ENCODE results near the gene IFNAR1.

IFNAR1 gene

DNA sequence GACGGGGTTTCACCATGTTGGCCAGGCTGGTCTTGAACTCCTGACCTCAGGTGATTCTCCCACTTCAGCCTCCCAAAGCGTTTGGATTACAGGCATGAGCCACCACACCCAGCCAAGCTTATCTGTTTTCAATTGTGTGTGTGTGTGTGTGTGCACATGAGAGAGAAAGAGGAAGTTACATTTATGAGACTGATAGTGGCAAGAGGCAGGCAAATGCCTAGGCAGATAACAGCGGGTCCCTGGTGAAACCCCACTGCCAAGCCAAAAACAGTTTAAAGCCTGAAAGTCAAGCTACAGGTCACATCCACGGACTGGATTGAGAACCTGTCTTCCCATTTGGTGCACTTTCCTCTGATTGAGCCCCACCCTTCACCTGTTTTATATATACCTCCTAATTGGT is 43.4 kb downstream of the IFNAR1 start:
- no peak for ATAC-seq
- TF ChIP-seq, protein P1, sequence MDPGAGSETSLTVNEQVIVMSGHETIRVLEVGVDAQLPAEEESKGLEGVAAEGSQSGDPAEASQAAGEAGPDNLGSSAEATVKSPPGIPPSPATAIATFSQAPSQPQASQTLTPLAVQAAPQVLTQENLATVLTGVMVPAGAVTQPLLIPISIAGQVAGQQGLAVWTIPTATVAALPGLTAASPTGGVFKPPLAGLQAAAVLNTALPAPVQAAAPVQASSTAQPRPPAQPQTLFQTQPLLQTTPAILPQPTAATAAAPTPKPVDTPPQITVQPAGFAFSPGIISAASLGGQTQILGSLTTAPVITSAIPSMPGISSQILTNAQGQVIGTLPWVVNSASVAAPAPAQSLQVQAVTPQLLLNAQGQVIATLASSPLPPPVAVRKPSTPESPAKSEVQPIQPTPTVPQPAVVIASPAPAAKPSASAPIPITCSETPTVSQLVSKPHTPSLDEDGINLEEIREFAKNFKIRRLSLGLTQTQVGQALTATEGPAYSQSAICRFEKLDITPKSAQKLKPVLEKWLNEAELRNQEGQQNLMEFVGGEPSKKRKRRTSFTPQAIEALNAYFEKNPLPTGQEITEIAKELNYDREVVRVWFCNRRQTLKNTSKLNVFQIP (CRISPR knock-in tag; IDR thresholded peaks at IDR 0.05; ENCODE audit: borderline replicate concordance, low read depth): no peak
- TF ChIP-seq ESRRG (CRISPR knock-in tag; IDR thresholded peaks at IDR 0.05): no peak
- no peak for TF ChIP-seq ARNTL (CRISPR knock-in tag; IDR thresholded peaks at IDR 0.05; ENCODE audit: borderline replicate concordance, low read depth)
- TF ChIP-seq ZNF70 (CRISPR knock-in tag; IDR thresholded peaks at IDR 0.05): no peak
- TF ChIP-seq, protein P2, sequence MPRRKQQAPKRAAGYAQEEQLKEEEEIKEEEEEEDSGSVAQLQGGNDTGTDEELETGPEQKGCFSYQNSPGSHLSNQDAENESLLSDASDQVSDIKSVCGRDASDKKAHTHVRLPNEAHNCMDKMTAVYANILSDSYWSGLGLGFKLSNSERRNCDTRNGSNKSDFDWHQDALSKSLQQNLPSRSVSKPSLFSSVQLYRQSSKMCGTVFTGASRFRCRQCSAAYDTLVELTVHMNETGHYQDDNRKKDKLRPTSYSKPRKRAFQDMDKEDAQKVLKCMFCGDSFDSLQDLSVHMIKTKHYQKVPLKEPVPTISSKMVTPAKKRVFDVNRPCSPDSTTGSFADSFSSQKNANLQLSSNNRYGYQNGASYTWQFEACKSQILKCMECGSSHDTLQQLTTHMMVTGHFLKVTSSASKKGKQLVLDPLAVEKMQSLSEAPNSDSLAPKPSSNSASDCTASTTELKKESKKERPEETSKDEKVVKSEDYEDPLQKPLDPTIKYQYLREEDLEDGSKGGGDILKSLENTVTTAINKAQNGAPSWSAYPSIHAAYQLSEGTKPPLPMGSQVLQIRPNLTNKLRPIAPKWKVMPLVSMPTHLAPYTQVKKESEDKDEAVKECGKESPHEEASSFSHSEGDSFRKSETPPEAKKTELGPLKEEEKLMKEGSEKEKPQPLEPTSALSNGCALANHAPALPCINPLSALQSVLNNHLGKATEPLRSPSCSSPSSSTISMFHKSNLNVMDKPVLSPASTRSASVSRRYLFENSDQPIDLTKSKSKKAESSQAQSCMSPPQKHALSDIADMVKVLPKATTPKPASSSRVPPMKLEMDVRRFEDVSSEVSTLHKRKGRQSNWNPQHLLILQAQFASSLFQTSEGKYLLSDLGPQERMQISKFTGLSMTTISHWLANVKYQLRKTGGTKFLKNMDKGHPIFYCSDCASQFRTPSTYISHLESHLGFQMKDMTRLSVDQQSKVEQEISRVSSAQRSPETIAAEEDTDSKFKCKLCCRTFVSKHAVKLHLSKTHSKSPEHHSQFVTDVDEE (CRISPR knock-in tag; IDR thresholded peaks at IDR 0.05): no peak
- no peak for TF ChIP-seq OSR1 (CRISPR knock-in tag; IDR thresholded peaks at IDR 0.05)
- TF ChIP-seq RARB (CRISPR knock-in tag; IDR thresholded peaks at IDR 0.05): no peak

DNA sequence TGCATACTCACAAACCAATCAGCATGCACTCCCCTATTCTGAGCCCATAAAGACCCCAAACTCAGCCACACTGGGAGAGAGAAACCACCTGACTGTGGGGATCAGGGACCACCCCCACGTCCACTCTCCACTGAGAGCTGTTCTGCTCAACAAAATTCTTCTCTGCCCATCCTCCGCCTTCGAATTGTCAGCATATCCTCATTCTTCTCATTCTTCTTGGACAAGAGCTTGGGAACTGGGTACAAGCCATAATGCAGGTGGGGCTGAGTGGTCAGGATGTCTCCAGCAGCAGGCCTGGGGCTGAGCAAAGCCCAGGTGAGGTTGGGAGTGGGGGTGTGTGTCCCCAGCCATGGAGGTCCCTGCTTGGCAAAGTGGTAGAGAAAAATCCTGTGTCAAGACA is 43.8 kb downstream of the IFNAR1 start:
- TF ChIP-seq, protein P3, sequence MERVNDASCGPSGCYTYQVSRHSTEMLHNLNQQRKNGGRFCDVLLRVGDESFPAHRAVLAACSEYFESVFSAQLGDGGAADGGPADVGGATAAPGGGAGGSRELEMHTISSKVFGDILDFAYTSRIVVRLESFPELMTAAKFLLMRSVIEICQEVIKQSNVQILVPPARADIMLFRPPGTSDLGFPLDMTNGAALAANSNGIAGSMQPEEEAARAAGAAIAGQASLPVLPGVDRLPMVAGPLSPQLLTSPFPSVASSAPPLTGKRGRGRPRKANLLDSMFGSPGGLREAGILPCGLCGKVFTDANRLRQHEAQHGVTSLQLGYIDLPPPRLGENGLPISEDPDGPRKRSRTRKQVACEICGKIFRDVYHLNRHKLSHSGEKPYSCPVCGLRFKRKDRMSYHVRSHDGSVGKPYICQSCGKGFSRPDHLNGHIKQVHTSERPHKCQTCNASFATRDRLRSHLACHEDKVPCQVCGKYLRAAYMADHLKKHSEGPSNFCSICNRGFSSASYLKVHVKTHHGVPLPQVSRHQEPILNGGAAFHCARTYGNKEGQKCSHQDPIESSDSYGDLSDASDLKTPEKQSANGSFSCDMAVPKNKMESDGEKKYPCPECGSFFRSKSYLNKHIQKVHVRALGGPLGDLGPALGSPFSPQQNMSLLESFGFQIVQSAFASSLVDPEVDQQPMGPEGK (CRISPR knock-in tag; IDR thresholded peaks at IDR 0.05; ENCODE audit: borderline replicate concordance): no peak
- TF ChIP-seq, protein P2 (CRISPR knock-in tag; IDR thresholded peaks at IDR 0.05): no peak
- TF ChIP-seq ZNF8 (CRISPR knock-in tag; IDR thresholded peaks at IDR 0.05): no peak
- no peak for TF ChIP-seq SNAI2 (CRISPR knock-in tag; IDR thresholded peaks at IDR 0.05)
- TF ChIP-seq ESRRG (CRISPR knock-in tag; IDR thresholded peaks at IDR 0.05): no peak
- TF ChIP-seq BACH2 (CRISPR knock-in tag; IDR thresholded peaks at IDR 0.05; ENCODE audit: borderline replicate concordance): no peak
- TF ChIP-seq ZFP30 (CRISPR knock-in tag; IDR thresholded peaks at IDR 0.05): no peak
- TF ChIP-seq PPARA (CRISPR knock-in tag; IDR thresholded peaks at IDR 0.05; ENCODE audit: borderline replicate concordance): no peak
- no peak for TF ChIP-seq TOX (CRISPR knock-in tag; IDR thresholded peaks at IDR 0.05; ENCODE audit: borderline replicate concordance)
- TF ChIP-seq GLIS3 (CRISPR knock-in tag; IDR thresholded peaks at IDR 0.05): no peak
- TF ChIP-seq, protein P4, sequence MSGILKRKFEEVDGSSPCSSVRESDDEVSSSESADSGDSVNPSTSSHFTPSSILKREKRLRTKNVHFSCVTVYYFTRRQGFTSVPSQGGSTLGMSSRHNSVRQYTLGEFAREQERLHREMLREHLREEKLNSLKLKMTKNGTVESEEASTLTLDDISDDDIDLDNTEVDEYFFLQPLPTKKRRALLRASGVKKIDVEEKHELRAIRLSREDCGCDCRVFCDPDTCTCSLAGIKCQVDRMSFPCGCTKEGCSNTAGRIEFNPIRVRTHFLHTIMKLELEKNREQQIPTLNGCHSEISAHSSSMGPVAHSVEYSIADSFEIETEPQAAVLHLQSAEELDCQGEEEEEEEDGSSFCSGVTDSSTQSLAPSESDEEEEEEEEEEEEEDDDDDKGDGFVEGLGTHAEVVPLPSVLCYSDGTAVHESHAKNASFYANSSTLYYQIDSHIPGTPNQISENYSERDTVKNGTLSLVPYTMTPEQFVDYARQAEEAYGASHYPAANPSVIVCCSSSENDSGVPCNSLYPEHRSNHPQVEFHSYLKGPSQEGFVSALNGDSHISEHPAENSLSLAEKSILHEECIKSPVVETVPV (CRISPR knock-in tag; IDR thresholded peaks at IDR 0.05): no peak
- TF ChIP-seq, protein P1 (CRISPR knock-in tag; IDR thresholded peaks at IDR 0.05; ENCODE audit: borderline replicate concordance, low read depth): no peak
- no peak for TF ChIP-seq ARNTL (CRISPR knock-in tag; IDR thresholded peaks at IDR 0.05; ENCODE audit: borderline replicate concordance, low read depth)
- TF ChIP-seq ZC3H10 (CRISPR knock-in tag; IDR thresholded peaks at IDR 0.05): no peak
- TF ChIP-seq ZFP3 (CRISPR knock-in tag; IDR thresholded peaks at IDR 0.05): no peak
- no peak for TF ChIP-seq OSR1 (CRISPR knock-in tag; IDR thresholded peaks at IDR 0.05)
- no peak for TF ChIP-seq TCF4 (CRISPR knock-in tag; IDR thresholded peaks at IDR 0.05; ENCODE audit: borderline replicate concordance)
- TF ChIP-seq, protein P5, sequence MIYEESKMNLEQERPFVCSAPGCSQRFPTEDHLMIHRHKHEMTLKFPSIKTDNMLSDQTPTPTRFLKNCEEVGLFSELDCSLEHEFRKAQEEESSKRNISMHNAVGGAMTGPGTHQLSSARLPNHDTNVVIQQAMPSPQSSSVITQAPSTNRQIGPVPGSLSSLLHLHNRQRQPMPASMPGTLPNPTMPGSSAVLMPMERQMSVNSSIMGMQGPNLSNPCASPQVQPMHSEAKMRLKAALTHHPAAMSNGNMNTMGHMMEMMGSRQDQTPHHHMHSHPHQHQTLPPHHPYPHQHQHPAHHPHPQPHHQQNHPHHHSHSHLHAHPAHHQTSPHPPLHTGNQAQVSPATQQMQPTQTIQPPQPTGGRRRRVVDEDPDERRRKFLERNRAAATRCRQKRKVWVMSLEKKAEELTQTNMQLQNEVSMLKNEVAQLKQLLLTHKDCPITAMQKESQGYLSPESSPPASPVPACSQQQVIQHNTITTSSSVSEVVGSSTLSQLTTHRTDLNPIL (CRISPR knock-in tag; IDR thresholded peaks at IDR 0.05; ENCODE audit: low read depth): no peak
- TF ChIP-seq CSDC2 (CRISPR knock-in tag; IDR thresholded peaks at IDR 0.05): no peak
- no peak for ATAC-seq

All from SK-N-SH treated with all-trans-retinoic acid at 6 μM for 48 hours (cell line).